A549 (cell line): ENCODE results near the gene ANLN.
"Not testable (repeated sequence)": the region's sequence is repeated elsewhere in the genome, so short reads cannot be mapped to it uniquely, and the experiment has no call there.

Source experiments
- CTCF ChIP-seq: fragments of >200 bp; sonication (Bioruptor Twin); formaldehyde crosslinking; IDR thresholded peaks from 3 replicates; pipeline ENCODE4 v1.5.1; 2016
- ZC3H11A ChIP-seq: fragments of 450-650 bp; IDR thresholded peaks from 2 replicates; pipeline ENCODE4 v1.6.1; 2014; ENCODE audit warnings: antibody characterized with exemption, mild to moderate bottlenecking

- TF ChIP-seq CTCF, ZC3H11A: not testable (repeated sequence)
Observed at GRCh38 chr7:36385646-36386045, 4.0 kb upstream of the ANLN start.
